Measurements from ENCODE around the gene DRAM1.

DNA sequence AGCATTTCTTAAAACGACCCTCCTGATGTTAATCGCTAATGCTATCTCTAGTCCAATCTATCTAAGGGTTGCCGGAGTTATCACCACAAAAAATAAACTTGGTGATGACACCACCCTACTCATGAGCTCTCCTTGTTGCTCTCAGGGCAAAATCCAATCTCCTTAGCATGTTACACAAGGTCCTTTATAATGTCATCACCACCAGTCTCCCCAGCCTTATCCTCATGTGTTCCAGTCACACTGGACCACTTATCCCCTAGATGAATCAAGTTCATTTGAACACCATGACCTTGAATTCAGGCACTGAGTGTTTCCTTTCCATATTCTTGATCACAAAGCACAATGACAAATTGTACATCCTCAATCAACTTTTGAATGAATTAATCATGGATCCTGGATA, 19.0 kb upstream of the DRAM1 start:
- TF ChIP-seq, protein P1, sequence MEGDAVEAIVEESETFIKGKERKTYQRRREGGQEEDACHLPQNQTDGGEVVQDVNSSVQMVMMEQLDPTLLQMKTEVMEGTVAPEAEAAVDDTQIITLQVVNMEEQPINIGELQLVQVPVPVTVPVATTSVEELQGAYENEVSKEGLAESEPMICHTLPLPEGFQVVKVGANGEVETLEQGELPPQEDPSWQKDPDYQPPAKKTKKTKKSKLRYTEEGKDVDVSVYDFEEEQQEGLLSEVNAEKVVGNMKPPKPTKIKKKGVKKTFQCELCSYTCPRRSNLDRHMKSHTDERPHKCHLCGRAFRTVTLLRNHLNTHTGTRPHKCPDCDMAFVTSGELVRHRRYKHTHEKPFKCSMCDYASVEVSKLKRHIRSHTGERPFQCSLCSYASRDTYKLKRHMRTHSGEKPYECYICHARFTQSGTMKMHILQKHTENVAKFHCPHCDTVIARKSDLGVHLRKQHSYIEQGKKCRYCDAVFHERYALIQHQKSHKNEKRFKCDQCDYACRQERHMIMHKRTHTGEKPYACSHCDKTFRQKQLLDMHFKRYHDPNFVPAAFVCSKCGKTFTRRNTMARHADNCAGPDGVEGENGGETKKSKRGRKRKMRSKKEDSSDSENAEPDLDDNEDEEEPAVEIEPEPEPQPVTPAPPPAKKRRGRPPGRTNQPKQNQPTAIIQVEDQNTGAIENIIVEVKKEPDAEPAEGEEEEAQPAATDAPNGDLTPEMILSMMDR (IDR thresholded peaks at IDR 0.05), result no peak
- no peak for TF ChIP-seq POLR2AphosphoS5 (IDR thresholded peaks at IDR 0.05)
